ELR (cell line): ENCODE measurements around the gene ZKSCAN8.

ENCODE experiments used
- DNase-seq: peaks from one replicate; pipeline ENCODE4 v3.0.0-alpha.2; 2015; ENCODE audit warnings: low read depth

The ZKSCAN8 gene

DNA sequence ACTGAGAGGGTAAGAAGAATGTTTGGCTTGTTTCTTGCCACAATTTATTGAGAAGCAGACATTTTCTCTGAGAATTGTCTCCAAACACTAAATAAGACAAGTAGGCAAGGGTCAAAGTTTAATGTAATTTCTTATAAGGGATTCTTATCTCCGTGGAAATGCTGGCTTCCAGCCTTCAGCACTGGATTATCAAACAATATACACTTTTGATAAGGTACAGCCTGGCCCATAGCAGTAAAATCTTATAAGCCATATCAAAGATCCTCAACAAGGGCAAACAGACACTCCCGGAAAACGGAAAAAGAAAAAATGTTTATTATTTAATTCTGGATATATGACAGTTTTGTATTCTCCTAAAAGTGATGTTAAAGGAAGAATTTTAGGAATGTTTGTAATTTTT, 64.8 kb downstream of the ZKSCAN8 start:
- no peak for DNase-seq

- peak; percentile 21 for DNase-seq
These were observed 65.3 kb downstream of the ZKSCAN8 start for GRCh38 chr6:28206928-28207509.

- DNase-seq: peak; percentile 54
These were observed 65.9 kb downstream of the ZKSCAN8 start for GRCh38 chr6:28207510-28208110.

DNA sequence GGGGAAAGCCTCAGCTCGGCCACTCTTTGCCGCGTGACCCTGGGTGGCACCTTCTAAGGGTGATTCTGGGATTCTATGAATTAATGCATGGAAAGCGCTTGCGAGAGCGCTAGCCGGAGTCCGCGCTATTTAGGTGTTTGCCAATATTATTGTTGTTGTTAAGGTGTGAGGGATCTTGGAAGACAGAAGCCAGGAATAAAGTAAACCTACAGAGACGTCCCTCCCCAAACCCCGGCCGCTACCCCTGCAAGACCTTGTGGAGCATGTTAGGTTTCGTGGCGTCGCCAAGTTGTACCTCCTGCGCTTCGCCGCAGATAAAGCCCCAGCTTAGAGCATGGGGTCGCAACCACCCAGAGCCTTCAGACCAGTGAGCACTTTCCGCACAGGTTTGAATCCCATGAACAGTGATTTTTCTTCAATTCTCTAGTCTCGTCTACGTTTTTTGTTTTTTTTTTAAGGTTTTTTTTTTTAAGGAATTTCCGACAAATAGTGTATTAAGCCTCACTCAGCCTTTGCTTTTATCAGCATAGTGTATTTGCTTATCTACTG, 66.5 kb downstream of the ZKSCAN8 start:
- DNase-seq: no peak
